Erythroblast (primary cell): ENCODE measurements around the gene DNAJB11.

ENCODE experiments used
- GATA1 ChIP-seq: IDR thresholded peaks from 2 replicates; pipeline ENCODE4 v1.6.1; 2011; ENCODE audit warnings: low read depth, mild to moderate bottlenecking, control low read depth, low read length, moderate library complexity
- POLR2A ChIP-seq: IDR thresholded peaks from 2 replicates; pipeline ENCODE4 v1.6.1; 2011; ENCODE audit warnings: mild to moderate bottlenecking, low read length

GRCh38 chr3:186613637-186614265, 43.2 kb downstream of the DNAJB11 start:
- no peak for TF ChIP-seq POLR2A
- no peak for TF ChIP-seq GATA1
